GM12801 (cell line): ENCODE data around the gene GALNT18.

Experiments used
- CTCF ChIP-seq: IDR thresholded peaks from one replicate; pipeline ENCODE4 v1.5.1; 2011; ENCODE audit warnings: control low read depth; ENCODE audit not compliant: insufficient read length; ENCODE audit errors: extremely low read depth

GALNT18 gene

GRCh38 chr11:11612439-11612838, 9.4 kb downstream of the GALNT18 start:
- TF ChIP-seq CTCF = no peak

- TF ChIP-seq CTCF = no peak
Observed at GRCh38 chr11:11611381-11611780, 10.4 kb downstream of the GALNT18 start.

- TF ChIP-seq CTCF = no peak
Observed at GRCh38 chr11:11608783-11609232, 13.0 kb downstream of the GALNT18 start.

DNA sequence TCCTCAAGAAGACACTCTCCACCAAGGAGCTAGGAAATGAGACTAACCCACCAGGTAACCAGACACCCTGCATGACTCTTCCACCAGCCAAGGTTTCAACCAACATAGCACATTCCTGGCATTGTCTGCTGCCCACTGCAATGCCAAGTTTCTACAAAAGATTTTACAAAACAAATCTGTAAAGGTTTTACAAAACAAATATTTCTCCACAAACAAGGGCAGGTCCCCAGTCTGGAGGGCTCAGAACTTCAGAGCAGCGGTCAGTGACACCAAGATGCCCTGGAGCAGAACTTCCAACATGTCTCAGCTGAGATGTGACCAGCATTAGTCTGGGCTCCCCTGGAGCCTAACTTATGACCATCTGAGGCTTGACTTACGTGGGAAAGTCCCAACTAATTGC, 14.0 kb downstream of the GALNT18 start:
- no peak for TF ChIP-seq CTCF

DNA sequence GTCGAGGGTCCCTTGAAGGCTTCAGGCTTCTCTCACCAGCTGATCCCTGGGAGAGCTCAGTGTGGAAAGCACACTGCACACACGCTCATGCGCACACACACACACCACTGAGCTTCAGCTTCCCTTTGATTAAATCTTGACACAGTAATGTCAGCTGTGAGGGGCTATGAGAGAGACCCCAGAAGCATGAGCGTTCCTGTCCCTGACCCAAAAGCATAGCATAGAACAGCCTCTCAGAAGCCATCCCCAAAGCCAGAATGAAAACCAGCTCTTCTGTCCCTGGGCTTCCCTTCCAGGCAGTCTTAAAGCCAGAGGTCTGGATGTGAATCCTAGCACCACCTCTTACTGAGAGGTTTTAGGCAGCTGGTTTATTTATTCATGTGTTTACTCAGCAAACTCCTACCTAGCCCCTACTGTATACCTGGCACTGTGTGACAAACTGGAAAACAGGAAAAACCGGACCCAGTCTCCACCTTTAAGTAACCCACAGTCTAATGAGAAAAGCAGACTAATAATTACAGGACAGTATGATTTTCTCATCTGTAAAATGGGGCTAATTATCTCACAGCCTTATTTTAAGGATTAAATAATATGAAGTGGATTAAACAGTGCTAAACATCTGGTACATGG, 15.9 kb downstream of the GALNT18 start:
- no peak for TF ChIP-seq CTCF

- no peak for TF ChIP-seq CTCF
Observed at GRCh38 chr11:11605181-11605580, 16.6 kb downstream of the GALNT18 start.

DNA sequence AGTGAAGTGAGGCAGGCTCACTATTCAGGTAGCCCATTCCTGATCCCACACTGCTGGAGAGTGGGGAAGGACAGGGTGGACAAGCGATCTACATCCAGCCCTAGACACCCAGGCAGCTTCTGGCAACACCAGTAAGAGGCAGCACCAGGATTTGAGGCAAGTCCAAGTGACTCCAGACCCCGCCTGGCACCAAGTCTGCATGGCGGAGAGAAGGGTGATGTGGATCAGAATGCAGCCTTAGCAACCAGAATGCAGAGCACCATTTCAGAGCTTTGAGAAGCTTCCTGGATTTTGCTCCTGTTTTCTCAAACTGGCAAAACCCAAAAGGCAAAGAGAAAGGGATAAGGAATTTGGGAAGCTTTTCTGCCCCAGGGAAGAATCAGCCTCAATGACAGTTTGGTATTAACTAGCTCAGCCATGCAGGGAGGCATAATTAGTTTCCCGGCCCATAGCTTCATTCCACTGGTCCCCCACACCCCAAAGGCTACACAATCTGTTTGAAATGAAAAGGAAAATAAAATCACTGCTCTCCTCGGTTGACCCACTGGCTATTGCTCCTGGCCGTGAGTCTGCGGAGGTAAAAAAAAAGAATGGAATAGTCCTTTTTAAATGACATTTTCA, 17.3 kb downstream of the GALNT18 start:
- TF ChIP-seq CTCF = no peak
